ENCODE data around the gene MDM2.

MDM2 gene

DNA sequence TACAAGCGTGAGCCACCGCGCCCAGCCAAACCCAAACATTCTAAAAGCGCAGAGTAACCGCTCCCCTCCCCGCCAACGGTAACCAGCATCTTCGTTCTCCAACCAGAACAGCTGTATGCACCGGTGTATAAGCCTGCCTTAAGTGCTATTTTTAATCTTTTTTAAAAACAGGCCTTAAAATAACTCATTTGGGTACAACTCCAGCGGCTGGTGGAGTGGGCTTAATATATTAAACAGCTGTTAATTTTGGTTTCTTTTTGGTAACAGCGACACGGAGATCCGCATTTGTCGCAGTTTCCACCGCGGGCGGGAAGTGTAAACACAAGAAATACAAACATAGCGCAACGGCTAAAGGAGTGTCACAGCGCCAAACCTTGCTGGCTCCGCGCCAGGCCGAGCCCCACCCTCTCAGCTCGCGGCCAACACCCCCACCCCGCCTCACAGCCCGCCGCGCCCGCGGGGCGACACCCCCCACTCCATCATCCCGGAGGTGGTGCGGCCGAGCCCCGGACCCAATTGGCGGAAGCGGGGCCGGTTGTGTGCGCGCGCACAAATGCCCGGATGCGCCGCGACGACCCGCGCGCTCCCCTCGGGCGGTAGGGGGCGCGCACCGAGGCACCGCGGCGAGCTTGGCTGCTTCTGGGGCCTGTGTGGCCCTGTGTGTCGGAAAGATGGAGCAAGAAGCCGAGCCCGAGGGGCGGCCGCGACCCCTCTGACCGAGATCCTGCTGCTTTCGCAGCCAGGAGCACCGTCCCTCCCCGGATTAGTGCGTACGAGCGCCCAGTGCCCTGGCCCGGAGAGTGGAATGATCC lies at the start of gene MDM2:
TSS of gene MDM2 (plus strand) at position 602 of the 812 bp plus-strand sequence. CDS start 301 bp downstream, outside the sequence.
- peak within 1 kb of the TSS; percentile 89 for H3K4me3 Mint-ChIP-seq
- H3K4me1 Mint-ChIP-seq (ENCODE audit: low read depth) = peaks cover 20% of the 10 kb centered on the region
- intact Hi-C loops (cut with micrococcal nuclease) = loop anchor here (1.0 to 5.0 kb wide), 3 partner anchors 20 to 61 kb away; partner anchors contain the start of gene SLC35E3
- H3K27me3 Mint-ChIP-seq = no peaks in the 10 kb centered on the region
- H3K9me3 Mint-ChIP-seq = no peaks in the 10 kb centered on the region
- peak within 1 kb of the TSS; percentile 99 for H3K27ac Mint-ChIP-seq
- H3K36me3 Mint-ChIP-seq (ENCODE audit: low read depth) = peaks cover 48% of the 10 kb centered on the region

DNA sequence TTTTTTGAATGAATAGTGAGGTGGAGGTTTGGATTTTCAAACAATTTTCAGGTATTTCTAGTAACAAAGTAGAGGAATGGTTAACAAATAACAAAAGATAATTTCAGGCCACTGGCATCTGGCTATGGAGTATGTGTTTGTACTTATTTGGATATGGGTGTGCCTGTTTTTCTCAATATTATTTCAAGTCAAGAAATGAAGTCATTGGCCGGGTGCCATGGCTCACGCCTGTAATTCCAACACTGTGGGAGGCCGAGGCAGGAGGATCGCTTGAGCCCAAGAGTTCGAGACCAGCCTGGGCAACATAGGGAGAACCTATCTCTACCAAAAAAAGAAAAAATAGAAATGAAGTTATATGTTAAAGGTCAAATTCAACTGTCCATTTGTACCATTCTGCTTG lies 48.1 kb upstream of the MDM2 start:
- Mint-ChIP-seq H3K36me3 (ENCODE audit: low read depth) (peaks cover 86% of the 10 kb centered on the region), H3K4me1 (ENCODE audit: low read depth) (peaks cover 5% of the 10 kb centered on the region), H3K9me3 (no peaks in the 10 kb centered on the region), H3K27me3 (no peaks in the 10 kb centered on the region), H3K4me3 (no peak overlapping the region), H3K27ac (no peak overlapping the region)
- intact Hi-C loops (cut with micrococcal nuclease) = no loop called here

GRCh38 chr12:68760806-68761441 lies 47.1 kb upstream of the MDM2 start:
- no peak overlapping the region for H3K4me3 Mint-ChIP-seq
- H3K4me1 Mint-ChIP-seq (ENCODE audit: low read depth) = peaks cover 5% of the 10 kb centered on the region
- no peaks in the 10 kb centered on the region for H3K27me3 Mint-ChIP-seq
- intact Hi-C loops (cut with micrococcal nuclease) = no loop called here
- no peaks in the 10 kb centered on the region for H3K9me3 Mint-ChIP-seq
- H3K36me3 Mint-ChIP-seq (ENCODE audit: low read depth) = peaks cover 81% of the 10 kb centered on the region
- H3K27ac Mint-ChIP-seq = no peak overlapping the region

DNA sequence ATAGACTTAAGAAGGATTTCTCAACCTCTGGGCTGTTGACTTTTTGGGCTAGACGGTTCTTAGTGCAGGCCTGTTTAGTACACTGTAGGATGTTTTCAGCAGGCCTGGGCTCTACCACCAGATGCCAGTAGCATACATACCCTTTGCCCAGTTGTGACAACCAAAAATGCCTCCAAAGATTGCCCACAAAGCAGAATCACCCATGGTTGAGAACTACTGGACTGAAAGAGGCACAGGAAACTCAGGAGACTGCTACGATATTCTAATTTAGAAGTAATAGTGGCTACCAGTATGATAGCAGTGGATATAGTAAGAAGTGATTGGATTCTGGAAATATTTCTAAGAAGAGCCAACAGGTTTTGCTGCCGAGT lies 46.5 kb upstream of the MDM2 start:
- Mint-ChIP-seq H3K27ac (no peak overlapping the region), H3K36me3 (ENCODE audit: low read depth) (peaks cover 81% of the 10 kb centered on the region), H3K27me3 (no peaks in the 10 kb centered on the region), H3K4me1 (ENCODE audit: low read depth) (peaks cover 5% of the 10 kb centered on the region), H3K4me3 (no peak overlapping the region), H3K9me3 (no peaks in the 10 kb centered on the region)
- intact Hi-C loops (cut with micrococcal nuclease) = no loop called here

GRCh38 chr12:68761901-68762630 lies 45.9 kb upstream of the MDM2 start:
- Mint-ChIP-seq H3K4me3 (no peak overlapping the region), H3K27ac (no peak overlapping the region), H3K4me1 (ENCODE audit: low read depth) (peaks cover 5% of the 10 kb centered on the region), H3K9me3 (no peaks in the 10 kb centered on the region), H3K36me3 (ENCODE audit: low read depth) (peaks cover 83% of the 10 kb centered on the region), H3K27me3 (no peaks in the 10 kb centered on the region)
- intact Hi-C loops (cut with micrococcal nuclease) = no loop called here

- intact Hi-C loops (cut with micrococcal nuclease) = no loop called here
- H3K9me3 Mint-ChIP-seq = no peaks in the 10 kb centered on the region
- peaks cover 5% of the 10 kb centered on the region for H3K4me1 Mint-ChIP-seq (ENCODE audit: low read depth)
- H3K4me3 Mint-ChIP-seq = no peak overlapping the region
- no peak overlapping the region for H3K27ac Mint-ChIP-seq
- H3K27me3 Mint-ChIP-seq = no peaks in the 10 kb centered on the region
- peaks cover 88% of the 10 kb centered on the region for H3K36me3 Mint-ChIP-seq (ENCODE audit: low read depth)
Observed at GRCh38 chr12:68762691-68763090, 45.3 kb upstream of the MDM2 start.

- H3K36me3 Mint-ChIP-seq (ENCODE audit: low read depth) = peaks cover 70% of the 10 kb centered on the region
- peaks cover 5% of the 10 kb centered on the region for H3K4me1 Mint-ChIP-seq (ENCODE audit: low read depth)
- H3K9me3 Mint-ChIP-seq = no peaks in the 10 kb centered on the region
- H3K27ac Mint-ChIP-seq = no peak overlapping the region
- no peaks in the 10 kb centered on the region for H3K27me3 Mint-ChIP-seq
- H3K4me3 Mint-ChIP-seq = no peak overlapping the region
- intact Hi-C loops (cut with micrococcal nuclease) = no loop called here
Observed at GRCh38 chr12:68765696-68766095, 42.3 kb upstream of the MDM2 start.

DNA sequence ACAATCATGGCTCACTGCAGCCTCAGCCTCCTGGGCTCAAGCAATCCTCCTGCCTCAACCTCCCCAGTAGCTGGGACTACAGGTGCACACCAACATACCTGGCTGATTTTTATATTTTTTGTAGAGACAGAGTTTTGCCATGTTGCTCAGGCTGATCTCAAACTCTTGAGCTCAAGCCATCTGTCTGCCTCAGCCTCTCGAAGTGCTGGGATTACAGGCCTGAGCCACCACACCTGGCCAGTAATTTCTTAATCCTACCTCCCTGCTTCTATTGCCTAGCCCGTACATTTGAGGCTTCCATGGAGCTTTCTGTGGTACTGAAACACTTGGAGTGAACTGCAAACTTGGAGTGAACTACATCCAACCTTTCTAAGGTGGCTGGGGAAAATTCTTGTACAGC lies 41.3 kb upstream of the MDM2 start:
- Mint-ChIP-seq H3K27ac (no peak overlapping the region), H3K27me3 (no peaks in the 10 kb centered on the region), H3K9me3 (no peaks in the 10 kb centered on the region), H3K36me3 (ENCODE audit: low read depth) (peaks cover 62% of the 10 kb centered on the region), H3K4me3 (no peak overlapping the region), H3K4me1 (ENCODE audit: low read depth) (peaks cover 5% of the 10 kb centered on the region)
- intact Hi-C loops (cut with micrococcal nuclease) = no loop called here

GRCh38 chr12:68767191-68767590 lies 40.8 kb upstream of the MDM2 start:
- peaks cover 2% of the 10 kb centered on the region for H3K4me1 Mint-ChIP-seq (ENCODE audit: low read depth)
- no peak overlapping the region for H3K4me3 Mint-ChIP-seq
- no peak overlapping the region for H3K27ac Mint-ChIP-seq
- intact Hi-C loops (cut with micrococcal nuclease) = no loop called here
- peaks cover 56% of the 10 kb centered on the region for H3K36me3 Mint-ChIP-seq (ENCODE audit: low read depth)
- no peaks in the 10 kb centered on the region for H3K27me3 Mint-ChIP-seq
- no peaks in the 10 kb centered on the region for H3K9me3 Mint-ChIP-seq

DNA sequence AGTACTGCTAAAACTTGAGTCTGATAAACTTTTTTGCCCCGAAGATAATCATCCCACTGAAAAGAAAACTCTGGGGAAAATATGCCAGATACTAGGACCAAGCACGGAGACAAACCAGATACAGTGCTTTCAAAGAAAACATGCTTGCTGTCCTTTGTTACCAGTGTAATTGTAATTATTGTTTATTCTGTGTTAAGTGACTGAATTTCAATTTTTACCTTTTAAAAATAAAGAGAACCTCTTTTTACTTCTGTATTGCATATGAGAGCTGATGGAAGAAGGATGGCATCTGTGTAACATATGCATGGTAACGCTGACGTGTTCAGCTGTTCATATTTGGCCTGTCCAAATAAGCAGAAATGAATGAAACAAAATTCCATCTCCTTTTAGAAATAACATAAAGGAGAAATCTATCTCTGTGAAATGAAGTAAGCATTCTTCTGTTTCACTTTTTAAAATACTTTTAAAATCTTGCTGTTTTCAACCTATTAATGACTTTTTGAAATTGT lies 39.5 kb upstream of the MDM2 start:
- H3K4me1 Mint-ChIP-seq (ENCODE audit: low read depth) = peaks cover 6% of the 10 kb centered on the region
- intact Hi-C loops (cut with micrococcal nuclease) = no loop called here
- H3K9me3 Mint-ChIP-seq = no peaks in the 10 kb centered on the region
- H3K27ac Mint-ChIP-seq = no peak overlapping the region
- no peak overlapping the region for H3K4me3 Mint-ChIP-seq
- peaks cover 44% of the 10 kb centered on the region for H3K36me3 Mint-ChIP-seq (ENCODE audit: low read depth)
- no peaks in the 10 kb centered on the region for H3K27me3 Mint-ChIP-seq

DNA sequence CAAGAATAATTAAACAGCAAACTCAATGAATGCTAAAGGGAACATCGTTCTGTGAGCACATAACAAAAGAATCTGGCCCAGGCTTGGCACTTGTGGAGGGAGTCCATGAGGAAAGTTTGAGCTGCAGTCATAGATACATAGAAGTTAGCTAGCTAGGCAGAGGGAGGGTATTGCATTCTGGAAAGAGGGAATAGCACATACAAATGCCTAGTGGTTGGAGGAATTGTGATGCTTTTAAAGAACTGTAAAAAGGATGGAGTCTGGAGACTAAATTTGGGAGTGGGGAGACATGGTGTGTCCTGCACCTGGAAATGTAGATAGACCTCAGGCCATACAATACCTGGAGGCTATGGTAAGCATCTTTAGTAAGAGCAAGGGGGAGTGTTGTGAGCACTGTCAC lies 38.0 kb upstream of the MDM2 start:
- H3K4me3 Mint-ChIP-seq = no peak overlapping the region
- no peak overlapping the region for H3K27ac Mint-ChIP-seq
- H3K9me3 Mint-ChIP-seq = no peaks in the 10 kb centered on the region
- peaks cover 30% of the 10 kb centered on the region for H3K36me3 Mint-ChIP-seq (ENCODE audit: low read depth)
- H3K27me3 Mint-ChIP-seq = no peaks in the 10 kb centered on the region
- intact Hi-C loops (cut with micrococcal nuclease) = loop anchor here (5.0 kb wide), 1 partner anchor 37 kb away; the partner anchor contains the start of gene MDM2
- H3K4me1 Mint-ChIP-seq (ENCODE audit: low read depth) = peaks cover 6% of the 10 kb centered on the region

- Mint-ChIP-seq H3K9me3 (no peaks in the 10 kb centered on the region), H3K36me3 (ENCODE audit: low read depth) (peaks cover 20% of the 10 kb centered on the region), H3K4me3 (no peak overlapping the region)
Observed at GRCh38 chr12:68771223-68771925, 36.6 kb upstream of the MDM2 start.

GRCh38 chr12:68772714-68773113 lies 35.3 kb upstream of the MDM2 start:
- Mint-ChIP-seq H3K4me1 (ENCODE audit: low read depth) (peaks cover 6% of the 10 kb centered on the region), H3K36me3 (ENCODE audit: low read depth) (peaks cover 7% of the 10 kb centered on the region), H3K4me3 (no peak overlapping the region), H3K27ac (no peak overlapping the region), H3K9me3 (no peaks in the 10 kb centered on the region), H3K27me3 (no peaks in the 10 kb centered on the region)
- intact Hi-C loops (cut with micrococcal nuclease) = loop anchor here (5.0 kb wide), 1 partner anchor 35 kb away; the partner anchor contains the start of gene MDM2

More at GRCh38 chr12:68771223-68771925, 36.6 kb upstream of the MDM2 start:
- Mint-ChIP-seq H3K27ac (no peak overlapping the region), H3K27me3 (no peaks in the 10 kb centered on the region), H3K4me1 (ENCODE audit: low read depth) (peaks cover 6% of the 10 kb centered on the region)
- intact Hi-C loops (cut with micrococcal nuclease) = loop anchor here (5.0 kb wide), 1 partner anchor 36 kb away; the partner anchor contains the start of gene MDM2

All from dendritic cell treated with granulocyte-macrophage colony-stimulating factor and Interleukin-4, amounts not matched to agents 40 ng/mL and 50 ng/mL, for 4 days (primary cell).